ENCODE data around the gene BRD4.

The BRD4 gene

GRCh38 chr19:15247107-15248014 lies 85.0 kb downstream of the BRD4 start:
- no peak for DNase-seq

GRCh38 chr19:15246198-15246481 lies 86.2 kb downstream of the BRD4 start:
- no peak for DNase-seq

- DNase-seq: no peak
These were observed 86.8 kb downstream of the BRD4 start for GRCh38 chr19:15245370-15246197.

- DNase-seq: no peak
These were observed 87.5 kb downstream of the BRD4 start for GRCh38 chr19:15244808-15245207.

GRCh38 chr19:15244106-15244803 lies 88.1 kb downstream of the BRD4 start:
- no peak for DNase-seq

GRCh38 chr19:15243236-15243957 lies 88.9 kb downstream of the BRD4 start:
- DNase-seq: no peak

- peak; percentile 69 for DNase-seq
These were observed 91.0 kb downstream of the BRD4 start for GRCh38 chr19:15241259-15241910.

- DNase-seq: no peak
These were observed 91.8 kb downstream of the BRD4 start for GRCh38 chr19:15240515-15240914.

GRCh38 chr19:15239337-15239949 lies 92.9 kb downstream of the BRD4 start:
- DNase-seq: no peak

- DNase-seq: no peak
These were observed 93.6 kb downstream of the BRD4 start for GRCh38 chr19:15238639-15239155.

- no peak for DNase-seq
These were observed 94.3 kb downstream of the BRD4 start for GRCh38 chr19:15237759-15238638.

GRCh38 chr19:15236886-15237285 lies 95.5 kb downstream of the BRD4 start:
- no peak for DNase-seq

- no peak for DNase-seq
These were observed 96.6 kb downstream of the BRD4 start for GRCh38 chr19:15235781-15236180.

- no peak for DNase-seq
These were observed 97.8 kb downstream of the BRD4 start for GRCh38 chr19:15234431-15235130.

GRCh38 chr19:15231271-15231670 lies 101.1 kb downstream of the BRD4 start:
- no peak for DNase-seq

GRCh38 chr19:15227261-15227660 lies 105.1 kb downstream of the BRD4 start:
- no peak for DNase-seq

- DNase-seq: no peak
These were observed 106.6 kb downstream of the BRD4 start for GRCh38 chr19:15225760-15226159.

- no peak for DNase-seq
These were observed 108.5 kb downstream of the BRD4 start for GRCh38 chr19:15223649-15224361.

All from NCI-H2171 (cell line).